GM21423 (cell line): Measurements from ENCODE around the gene SLC15A3.

Experiments used
- ATAC-seq: cut with Tn5 transposase; IDR thresholded peaks from one replicate; pipeline ENCODE4 v1.9.1; 2021; ENCODE audit warnings: mild to moderate bottlenecking, moderate library complexity; ENCODE audit not compliant: unreplicated experiment

SLC15A3 gene

GRCh38 chr11:60895687-60896086 is 56.3 kb downstream of the SLC15A3 start:
- no peak for ATAC-seq

GRCh38 chr11:60891103-60891741 is 60.8 kb downstream of the SLC15A3 start:
- no peak for ATAC-seq

- no peak for ATAC-seq
These were observed 61.3 kb downstream of the SLC15A3 start for GRCh38 chr11:60890696-60891095.

- ATAC-seq = no peak
These were observed 62.1 kb downstream of the SLC15A3 start for GRCh38 chr11:60889869-60890311.

GRCh38 chr11:60887556-60887955 is 64.4 kb downstream of the SLC15A3 start:
- no peak for ATAC-seq
